NCI-H2029 treated with DMSO at 0.1 percent for 48 hours (cell line): ENCODE measurements around the gene CACNA1E.

ENCODE experiments used
- DNase-seq: peaks from one replicate; lab custom pipeline; 2025; lab: John Stamatoyannopoulos, UW

CACNA1E gene

DNA sequence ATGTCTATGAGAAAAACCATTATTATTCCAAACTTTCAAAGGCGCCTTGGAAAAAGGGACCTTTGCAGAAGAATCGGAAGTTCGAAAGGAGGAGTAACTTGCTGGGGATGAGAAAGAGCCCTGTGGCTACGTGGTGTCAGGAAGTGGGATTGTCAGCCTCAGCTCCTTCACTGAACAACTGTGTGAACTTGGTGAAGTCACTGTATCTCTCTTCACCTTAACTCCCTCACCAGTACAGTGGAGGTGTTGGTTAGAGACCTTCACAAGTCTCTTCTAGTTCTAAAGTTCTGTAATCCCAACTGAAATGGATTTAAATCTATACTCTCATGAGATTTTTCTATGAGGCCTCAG lies 285.6 kb downstream of the CACNA1E start:
- no peak for DNase-seq

GRCh38 chr1:181769846-181770245 lies 286.5 kb downstream of the CACNA1E start:
- DNase-seq = no peak

DNA sequence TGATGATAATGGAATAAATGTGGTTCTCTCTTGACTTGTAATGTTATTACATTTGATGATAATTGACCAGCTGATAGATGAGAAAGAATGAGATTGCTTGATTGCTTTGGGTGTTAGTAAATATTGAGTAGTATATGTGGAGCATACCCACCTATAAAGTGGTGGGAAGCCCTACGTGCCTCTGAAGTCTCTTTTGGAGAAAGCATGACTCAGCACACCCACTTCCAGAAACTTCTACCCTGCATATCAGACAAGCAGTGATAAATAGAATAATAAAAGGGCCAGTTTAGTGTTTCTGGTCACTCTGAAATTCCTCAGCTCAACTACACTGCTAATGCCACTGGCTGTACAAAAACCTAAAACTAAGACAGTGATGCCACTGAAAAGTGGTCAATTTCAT lies 289.4 kb downstream of the CACNA1E start:
- no peak for DNase-seq

GRCh38 chr1:181776044-181776443 lies 292.7 kb downstream of the CACNA1E start:
- DNase-seq = no peak

- no peak for DNase-seq
These were observed 294.0 kb downstream of the CACNA1E start for GRCh38 chr1:181777286-181777685.

- DNase-seq = no peak
These were observed 294.5 kb downstream of the CACNA1E start for GRCh38 chr1:181777812-181778211.

DNA sequence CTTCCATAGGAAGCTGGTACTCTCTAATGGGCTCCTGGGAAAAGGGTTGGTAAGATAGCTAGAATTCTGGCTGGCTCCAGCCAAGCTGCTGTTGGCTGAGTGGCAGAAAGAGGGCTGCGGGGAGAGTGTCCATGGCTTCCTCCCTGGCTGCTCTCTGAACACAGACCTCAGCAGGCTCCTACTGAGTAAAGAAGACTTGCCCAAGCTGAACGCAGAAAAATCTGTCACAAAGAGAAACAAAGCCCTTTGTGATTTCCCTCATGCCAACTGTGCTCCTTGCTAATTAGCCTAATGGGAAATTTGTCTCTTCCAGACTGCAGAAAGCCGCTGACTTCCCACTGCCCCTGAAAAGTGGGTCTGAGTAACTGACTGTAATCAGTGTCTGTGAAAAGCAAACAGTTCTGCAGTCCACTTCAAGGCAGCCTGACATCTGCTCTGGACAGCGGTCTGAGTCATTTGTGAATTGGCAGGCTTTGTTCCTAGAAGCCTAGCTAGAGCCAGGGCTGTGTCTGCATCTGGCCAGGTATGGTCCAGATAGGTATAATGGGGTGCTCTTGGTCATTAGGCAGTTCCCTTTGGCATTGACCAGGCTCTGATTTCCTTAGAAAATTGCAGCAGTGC lies 295.4 kb downstream of the CACNA1E start:
- DNase-seq = no peak

- no peak for DNase-seq
These were observed 296.0 kb downstream of the CACNA1E start for GRCh38 chr1:181779343-181779742.

- no peak for DNase-seq
These were observed 299.9 kb downstream of the CACNA1E start for GRCh38 chr1:181783208-181783607.

GRCh38 chr1:181784039-181784683 lies 300.8 kb downstream of the CACNA1E start:
- no peak for DNase-seq

DNA sequence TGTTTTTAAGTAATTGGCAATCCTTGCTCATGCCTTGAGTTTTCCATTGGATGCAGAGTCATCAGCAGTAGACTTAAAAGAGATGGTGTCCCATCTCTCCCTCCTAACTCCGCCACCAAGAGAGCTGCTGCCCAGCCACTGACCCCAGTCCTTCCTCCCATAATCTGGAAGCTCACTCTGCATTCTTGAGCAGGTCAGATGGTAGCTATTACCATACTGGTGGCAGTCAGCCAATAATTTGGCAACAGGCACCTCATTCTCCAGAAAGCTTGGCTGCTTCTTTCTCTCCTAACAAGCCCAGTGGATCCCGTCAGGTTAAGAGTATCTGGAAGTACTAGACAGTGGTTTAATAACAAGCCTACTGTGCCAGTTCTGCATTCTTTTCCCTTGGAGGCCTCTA lies 306.1 kb downstream of the CACNA1E start:
- DNase-seq = no peak

DNA sequence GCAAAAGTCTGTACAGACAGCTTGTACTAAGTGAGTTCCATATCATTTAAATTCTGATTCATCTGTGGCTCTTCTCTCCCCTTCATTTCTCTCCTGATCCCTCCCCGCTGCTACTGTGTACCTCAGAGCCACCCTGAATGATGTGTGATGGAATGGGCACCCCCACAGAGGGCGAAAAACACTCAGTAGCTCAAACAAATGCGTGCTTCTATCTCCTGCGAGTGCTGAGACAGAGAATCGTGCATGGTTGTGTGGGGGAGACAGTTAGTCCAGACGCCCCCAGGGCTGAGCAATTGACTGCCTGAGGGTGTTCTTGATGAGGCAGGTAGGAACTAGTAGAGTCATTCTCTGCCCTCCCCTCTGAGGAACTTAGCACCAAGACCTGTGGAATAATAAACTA lies 308.4 kb downstream of the CACNA1E start:
- no peak for DNase-seq

DNA sequence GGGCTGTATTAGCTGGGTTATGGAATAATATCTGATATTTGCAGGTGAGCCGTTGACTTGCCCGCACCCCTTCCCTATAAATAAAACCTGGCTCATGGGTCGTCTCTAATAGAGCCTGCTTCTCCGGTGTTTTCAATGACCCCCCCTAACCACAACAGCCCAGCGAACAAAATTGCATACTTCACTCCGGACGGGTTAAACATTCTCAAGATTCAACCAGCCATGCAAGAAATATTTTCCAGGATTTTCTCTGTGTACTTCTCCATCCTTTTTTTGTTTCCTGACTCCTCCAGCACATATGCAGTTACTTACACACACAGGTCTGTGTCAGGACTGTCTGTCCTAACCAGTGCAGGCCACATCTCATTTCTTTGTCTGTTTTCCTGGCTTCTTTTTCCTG lies 310.5 kb downstream of the CACNA1E start:
- DNase-seq = no peak

DNA sequence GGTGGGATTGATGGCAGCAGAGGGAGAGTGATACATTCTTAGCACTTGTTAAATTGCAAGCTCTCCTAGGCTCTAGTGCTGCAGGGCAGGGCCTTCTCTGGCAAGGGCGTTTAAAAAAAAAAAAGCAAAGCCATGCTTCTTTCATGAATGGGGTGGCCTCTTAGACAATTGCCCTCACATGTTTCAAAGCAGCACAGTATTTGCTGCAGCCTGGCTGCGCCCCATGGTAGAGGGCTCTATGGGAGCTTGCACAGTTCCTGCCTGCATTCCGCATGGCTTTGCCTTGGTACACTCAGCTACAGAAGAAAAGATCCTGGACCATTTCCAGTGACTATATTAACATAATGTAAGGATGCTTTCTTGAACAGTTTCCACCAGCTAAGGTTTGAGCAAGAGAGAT lies 311.0 kb downstream of the CACNA1E start:
- DNase-seq = no peak

DNA sequence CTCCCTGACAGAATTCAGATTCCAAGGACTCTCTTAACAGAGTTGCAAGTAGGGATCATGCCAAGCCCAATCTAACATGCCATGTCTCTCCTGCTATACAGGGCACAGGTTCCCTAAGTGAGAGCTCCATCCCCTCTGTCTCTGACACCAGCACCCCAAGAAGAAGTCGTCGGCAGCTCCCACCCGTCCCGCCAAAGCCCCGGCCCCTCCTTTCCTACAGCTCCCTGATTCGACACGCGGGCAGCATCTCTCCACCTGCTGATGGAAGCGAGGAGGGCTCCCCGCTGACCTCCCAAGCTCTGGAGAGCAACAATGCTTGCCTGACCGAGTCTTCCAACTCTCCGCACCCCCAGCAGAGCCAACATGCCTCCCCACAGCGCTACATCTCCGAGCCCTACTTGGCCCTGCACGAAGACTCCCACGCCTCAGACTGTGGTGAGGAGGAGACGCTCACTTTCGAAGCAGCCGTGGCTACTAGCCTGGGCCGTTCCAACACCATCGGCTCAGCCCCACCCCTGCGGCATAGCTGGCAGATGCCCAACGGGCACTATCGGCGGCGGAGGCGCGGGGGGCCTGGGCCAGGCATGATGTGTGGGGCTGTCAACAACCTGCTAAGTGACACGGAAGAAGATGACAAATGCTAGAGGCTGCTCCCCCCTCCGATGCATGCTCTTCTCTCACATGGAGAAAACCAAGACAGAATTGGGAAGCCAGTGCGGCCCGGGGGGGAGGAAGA lies 315.0 kb downstream of the CACNA1E start:
- DNase-seq = no peak

DNA sequence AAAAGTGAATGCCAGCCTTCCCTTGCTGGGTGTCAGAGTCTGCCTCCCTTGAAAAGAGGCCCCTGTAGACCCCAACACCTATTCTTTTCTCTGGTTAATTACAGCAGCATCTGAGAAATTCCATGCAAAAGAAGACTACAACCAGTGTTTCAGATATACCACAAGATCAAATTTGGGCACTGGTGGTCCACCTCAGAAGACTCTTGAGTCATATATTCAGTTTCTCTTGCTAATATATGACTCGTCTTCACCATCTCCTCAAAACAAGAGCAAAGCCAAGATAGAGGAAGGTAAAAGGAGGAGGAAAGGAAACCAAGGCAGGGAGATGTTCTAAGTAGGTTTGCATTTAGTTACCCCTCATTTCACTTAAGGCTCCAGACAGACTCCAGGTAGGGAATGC lies 318.3 kb downstream of the CACNA1E start:
- no peak for DNase-seq

DNA sequence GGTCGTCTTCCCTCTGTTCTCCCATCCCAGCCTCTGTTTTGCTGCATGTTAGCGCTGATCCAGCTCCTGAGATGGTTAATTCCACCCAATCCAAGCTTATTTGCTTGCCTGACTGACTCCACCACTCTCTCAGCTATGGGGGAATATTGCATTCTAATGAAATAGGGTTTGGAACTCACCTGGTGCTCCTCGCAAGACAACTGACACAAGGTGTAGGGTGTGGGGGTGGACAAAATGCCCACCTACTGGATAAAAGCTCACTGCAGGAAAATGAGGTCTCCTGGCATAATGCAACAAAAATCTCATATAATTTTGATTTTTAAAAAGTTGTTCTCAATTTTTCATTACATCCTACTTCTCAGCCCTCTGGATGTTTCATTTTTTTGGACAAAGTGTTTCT lies 319.1 kb downstream of the CACNA1E start:
- DNase-seq = no peak

GRCh38 chr1:181803421-181803820 lies 320.1 kb downstream of the CACNA1E start:
- no peak for DNase-seq

GRCh38 chr1:181804989-181805388 lies 321.7 kb downstream of the CACNA1E start:
- DNase-seq = no peak

DNA sequence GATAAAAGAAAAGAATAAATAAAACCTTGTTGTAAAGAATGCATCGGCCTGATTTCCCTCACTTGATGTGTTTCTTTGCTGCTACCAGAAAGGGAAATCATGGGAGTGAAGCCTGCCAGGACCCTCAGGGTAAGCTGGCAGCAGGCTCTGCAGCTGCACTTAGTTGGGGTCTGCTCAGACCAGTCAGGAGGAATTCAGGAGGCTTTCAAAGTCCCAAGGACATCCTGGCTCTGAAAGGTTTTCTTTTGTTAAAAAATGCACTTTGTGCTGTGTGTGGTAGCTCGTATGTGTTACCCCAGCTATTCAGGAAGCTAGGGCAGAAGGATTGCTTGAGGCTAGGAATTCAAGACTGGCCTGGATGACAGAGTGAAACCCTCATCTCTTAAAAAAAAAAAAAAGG lies 323.4 kb downstream of the CACNA1E start:
- no peak for DNase-seq

- DNase-seq = no peak
These were observed 323.9 kb downstream of the CACNA1E start for GRCh38 chr1:181807251-181807650.

DNA sequence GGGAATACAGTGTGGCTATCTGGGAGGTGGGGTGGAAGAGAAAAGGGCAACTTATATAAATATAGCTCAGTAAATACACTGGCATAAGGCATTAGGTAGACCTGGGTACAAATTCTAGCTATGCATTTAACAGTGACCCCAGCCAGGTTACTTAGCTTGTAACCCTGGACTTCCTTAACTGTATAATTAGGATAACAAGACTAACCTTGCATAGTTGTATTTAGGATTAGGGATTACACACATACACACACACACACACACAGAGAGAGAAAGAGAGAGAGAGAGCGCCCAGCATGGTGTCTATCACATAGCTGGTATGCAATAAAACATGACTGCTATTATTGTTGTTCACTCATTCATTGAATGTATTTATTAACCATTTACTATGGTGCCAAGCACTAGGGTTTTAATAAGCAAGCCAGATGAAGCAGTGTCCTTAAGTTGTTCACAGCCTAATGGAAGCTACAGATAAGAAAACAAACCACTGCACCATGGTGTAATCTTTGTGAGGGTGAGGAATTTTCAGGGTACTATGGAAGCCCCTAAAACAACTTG lies 326.8 kb downstream of the CACNA1E start:
- DNase-seq = no peak

- no peak for DNase-seq
These were observed 328.9 kb downstream of the CACNA1E start for GRCh38 chr1:181812208-181812607.
